Ammon's horn (tissue), 1 donor: ENCODE data around the gene FRMD3.

Experiments
- DNase-seq: peaks from one replicate; pipeline ENCODE4 v3.0.0-alpha.2; 2016; ENCODE audit warnings: low spot score

FRMD3 gene

DNA sequence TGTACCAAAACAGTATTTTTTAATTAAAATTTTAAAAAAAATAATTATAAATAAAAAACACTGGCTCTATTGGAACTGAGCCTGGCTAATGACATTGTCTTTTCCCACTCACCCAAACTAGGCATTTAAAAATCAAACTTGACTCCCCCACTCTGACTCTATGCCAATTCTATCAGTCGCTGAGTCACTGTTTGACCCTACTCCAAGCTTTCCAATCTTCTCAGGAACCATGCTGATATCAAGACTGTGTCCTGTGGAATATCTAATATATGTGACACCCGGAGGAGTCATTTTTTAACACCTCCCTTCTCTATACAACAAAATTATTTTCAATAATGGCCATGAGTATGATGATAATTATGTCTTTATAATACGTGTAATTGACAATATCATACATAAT is 303.7 kb downstream of the FRMD3 start:
- no peak for DNase-seq

DNA sequence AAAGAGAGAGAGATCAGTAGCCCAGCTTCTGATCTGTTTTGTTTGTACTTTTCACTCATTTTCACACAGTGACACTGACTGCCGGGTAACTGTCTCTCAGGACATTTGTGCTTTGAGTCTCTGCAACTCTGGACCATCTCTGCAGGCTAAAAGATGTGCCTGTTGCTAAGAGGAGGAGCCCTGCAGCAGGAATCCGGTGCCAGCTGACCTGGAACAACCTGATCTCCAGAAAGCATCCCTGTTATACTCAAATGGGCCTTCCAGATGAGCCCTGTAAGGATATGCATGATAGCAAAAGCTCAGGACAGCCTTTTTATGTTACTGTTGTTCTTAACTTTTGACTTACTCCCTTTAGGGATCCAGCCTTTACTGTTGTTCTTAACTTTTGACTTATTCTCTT is 304.6 kb downstream of the FRMD3 start:
- no peak for DNase-seq

DNA sequence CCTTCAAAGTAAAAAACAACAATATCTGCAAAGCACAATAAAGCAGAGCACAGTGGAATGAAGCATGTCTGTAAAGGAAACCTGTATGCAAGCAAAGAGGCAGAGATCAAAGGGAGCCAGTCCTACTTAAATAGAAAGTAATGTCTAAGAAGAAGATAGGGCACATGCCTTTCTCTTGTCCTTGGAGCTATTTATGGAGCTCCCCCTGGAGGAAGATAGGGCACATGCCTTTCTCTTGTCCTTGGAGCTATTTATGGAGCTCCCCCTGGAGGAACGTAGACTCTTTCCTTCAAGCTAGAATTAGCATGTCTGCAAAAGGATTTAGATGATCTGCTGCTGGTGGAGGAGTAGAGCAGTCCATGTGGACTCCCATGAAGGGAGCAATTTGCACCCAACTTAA is 307.2 kb downstream of the FRMD3 start:
- DNase-seq = no peak

DNA sequence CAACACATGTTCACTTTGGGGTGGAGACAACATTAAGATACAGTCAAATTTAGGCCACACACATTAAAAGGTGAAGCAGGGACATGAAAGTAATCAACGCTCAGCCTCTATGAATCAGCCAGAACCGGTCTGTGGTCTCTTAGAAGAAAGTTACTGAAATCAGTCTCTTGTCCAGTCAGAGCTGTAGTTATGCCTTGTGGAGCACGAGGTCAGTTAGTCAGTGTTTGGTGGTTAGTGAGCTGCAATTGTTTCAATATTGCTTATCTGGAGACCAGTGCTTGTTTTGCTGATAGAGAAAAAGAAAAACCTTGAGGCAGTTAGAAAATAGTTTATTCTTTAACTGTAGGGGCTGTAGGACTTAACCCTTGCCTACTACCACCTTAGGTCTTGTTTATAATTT is 317.5 kb downstream of the FRMD3 start:
- no peak for DNase-seq

DNA sequence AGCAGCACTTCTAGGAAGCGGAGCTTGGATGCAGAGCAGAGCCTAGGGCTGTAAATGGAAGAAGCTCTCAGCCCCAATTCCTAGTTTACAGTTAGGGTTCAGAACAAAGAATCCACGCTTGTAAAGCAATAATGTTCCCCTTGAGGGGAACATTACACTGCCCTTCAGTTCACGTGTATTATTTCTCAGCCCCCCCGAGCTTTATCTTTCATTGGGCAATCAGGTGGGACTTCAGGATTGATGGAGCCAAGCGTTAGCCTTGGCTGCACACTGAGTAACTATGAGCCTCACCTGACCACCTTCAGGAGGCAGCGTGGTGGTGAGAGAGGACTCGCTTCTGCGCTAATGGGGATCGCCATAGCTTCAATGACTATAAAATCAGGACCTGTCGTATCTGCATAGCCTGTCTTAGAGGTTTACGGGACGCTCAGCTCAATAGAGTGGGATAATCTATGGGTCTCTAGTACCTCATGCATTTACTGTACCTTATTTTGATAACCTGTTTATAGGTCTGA is 318.2 kb downstream of the FRMD3 start:
- no peak for DNase-seq

DNA sequence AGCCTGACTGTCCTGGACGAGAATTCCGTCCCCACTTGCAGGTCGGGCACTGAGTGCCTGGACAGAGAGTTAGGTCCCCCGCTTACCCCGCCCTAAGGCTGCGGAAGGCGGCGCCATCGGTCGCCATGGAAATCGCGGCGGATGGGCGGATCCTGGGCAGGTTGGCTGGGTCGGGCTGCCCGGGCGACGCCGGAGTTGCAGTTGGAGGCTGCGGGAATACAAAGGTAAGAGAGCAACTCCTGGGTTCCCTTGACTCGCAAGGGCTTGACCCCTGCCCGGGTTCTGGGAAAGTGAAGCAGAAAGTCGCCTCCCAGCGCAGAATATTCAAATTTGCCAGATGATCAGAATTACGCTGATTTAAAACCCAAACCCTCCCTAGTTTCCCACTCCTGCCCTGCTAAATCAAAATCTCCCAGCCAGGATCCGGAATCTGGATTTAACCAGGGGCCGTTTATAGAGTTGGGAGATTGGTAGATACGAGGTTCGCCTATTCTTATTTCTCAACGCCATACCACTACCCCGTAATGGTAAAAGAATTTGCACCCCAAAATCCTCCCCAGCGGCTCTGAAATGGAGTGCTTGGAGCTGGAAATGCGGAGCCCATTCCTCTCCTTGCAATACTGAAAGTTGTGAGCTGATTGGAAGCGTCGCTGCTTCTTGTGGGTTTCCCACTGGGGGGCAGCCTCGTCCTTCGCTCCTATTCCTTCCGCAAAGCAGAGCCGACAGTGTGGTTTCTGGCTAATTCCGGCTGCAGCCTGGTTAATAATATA is 318.9 kb downstream of the FRMD3 start:
- DNase-seq = peak; percentile 91

DNA sequence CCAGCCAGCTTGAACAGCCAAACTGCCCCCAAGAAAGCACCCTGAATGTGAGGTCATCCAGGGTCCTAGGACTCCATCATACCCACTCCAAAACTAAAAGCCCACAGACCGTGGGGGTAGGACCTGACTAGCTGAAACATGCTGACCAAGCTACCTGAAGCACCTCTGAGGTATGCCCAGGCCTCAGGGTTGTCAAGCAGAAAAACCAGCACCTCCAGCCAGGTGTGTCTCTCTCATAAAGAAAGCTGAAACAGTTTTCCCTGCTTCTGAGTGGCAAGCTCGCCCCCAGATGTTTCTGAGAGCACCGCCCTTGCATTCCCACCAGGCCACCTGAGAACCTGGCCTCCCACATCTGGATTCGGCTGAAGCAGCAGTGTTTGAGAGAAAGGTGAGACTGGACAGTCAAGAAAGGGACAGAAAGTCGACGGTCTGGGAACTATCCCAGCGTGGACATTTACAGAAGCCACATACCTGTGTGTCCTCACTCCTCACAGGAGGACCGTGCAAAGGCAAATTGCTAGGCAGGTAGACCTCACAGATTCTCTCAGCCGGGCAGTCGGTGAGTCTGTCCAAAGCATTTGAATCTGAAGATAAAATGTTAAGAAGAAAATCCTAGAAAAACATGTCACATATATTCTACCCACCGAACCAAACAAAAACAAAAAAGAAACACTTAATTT is 319.6 kb downstream of the FRMD3 start:
- DNase-seq = no peak

DNA sequence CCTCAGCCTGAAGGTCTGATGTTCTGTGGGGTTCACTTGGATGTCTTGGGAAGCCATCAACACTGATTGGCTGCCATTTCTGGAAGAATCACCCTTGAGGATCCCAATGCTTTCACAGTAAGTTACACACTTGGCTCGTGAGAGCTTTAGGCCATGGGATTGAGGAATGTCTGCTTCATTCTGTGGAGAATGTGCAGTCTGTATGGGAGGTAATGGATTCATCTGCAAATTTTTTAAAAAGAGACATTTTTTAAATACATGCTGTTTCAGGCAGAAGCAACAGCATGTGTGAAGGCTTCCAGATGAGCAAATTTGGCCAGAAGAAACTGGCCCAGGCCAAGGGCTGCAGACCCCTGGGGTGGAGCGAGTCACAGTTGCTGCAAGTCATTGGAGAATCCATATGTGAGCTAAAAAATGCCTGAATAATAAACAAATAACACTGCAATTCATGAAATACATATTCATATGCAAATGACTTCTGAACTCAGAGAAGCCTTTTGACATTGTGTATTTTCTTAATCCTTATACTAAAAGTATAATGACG is 328.9 kb downstream of the FRMD3 start:
- no peak for DNase-seq

DNA sequence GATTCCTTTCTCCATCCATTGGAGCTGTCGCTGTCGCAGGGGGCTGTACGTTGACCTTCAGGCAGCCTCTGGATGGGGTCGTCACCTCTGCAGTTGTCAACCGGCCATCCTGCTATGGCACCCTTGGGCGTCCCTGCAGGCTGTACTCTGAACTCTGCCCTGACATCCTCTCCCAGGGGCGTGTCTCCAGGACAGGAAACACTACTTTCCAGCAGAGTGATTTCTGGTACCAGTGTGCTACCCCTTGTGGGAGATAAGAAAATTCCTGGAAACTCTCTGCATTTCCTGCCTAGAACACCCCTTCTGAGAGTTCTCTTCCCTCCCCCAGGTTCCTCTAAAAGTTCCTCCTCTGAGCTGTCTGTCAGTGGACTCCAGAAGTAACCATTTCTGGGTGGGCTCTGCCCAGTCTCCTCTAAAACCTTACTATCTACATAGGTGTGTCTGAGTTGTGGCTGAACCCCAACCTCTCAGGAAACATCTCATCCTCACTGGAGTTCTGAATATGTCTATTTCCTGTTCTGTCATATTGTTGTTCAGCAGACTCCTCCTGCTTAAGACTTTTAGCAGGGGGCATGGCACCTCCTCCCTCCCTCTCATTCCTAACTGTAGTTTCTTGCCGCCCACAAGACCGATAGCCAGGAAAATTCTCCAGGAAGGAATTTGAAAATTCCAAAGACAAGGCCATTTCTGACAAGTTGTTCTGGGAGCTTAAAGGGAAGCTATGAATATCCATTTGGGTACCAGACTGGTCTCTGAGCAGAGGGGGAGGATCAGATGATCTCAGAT is 329.9 kb downstream of the FRMD3 start:
- no peak for DNase-seq

DNA sequence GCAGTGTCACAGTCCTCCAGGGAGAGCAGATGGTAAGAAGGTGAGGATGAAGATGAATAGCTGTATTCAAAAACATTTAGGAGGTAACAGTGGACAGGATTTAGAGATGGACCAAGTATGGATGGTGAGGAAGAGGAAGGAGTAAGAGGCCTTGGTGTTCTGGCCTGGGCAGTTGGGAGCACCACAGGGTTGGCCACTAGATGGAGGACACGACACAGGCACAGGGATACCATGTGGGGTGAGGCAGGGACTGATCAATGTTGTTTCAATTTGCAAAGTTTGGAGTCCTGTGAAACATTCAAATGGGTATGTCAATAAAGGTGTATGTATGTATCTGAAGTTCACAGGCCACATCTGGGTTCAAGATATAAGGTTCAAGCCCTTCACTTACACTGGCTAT is 334.2 kb downstream of the FRMD3 start:
- DNase-seq = no peak

DNA sequence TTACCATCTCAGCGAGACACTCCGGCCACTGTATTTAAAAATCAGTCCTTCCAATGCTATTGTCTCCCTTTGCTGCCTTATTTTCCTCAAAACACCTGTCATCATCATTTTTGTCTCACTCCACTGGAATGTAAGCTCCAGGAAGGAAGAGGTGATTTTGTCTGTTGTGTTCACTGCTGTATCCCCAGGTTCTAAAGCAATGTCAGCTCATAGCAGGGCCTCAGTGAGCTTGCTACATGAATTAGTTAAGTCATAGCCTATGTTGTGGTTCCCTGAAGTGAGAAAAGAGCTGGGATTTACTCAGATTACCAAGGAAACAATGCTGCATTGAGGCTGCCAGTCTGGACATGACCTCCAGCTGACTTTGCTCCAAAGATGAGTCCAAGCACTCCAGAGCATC is 337.7 kb downstream of the FRMD3 start:
- DNase-seq = no peak

DNA sequence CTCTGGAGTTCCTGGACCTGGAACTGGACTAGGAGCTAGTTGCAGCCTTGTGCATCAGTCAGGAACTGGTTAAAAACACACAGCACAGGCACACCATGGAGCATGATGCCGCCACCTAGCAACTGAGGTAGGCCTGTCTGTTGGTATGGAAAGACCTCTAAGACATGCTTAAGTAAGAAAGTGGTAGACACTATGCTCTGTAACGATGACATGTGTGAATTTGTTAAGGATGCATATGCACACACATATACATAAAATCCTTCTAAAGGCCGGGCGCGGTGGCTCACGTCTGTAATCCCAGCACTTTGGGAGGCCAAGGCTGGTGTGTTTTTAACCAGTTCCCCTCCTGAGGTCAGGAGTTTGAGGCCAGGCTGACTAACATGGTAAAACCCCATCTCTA is 338.4 kb downstream of the FRMD3 start:
- no peak for DNase-seq

DNA sequence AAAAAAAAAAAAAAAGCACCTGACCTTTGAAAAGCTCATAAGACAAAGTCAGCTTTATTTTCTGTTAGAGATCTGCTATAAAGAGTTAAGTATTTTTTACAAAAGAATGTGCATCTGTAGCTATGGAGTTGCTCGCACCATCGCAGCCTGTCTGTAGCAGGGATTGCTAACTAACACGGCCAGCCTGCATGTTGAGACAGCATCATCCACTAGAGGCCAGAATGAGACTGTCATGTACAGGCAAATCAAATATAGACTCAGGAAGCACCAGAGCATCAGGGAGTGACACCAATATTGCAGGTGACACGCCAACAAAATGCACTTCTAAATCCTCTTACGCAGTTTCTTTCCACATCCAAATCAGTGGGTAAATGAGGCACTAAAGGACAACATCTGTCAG is 339.0 kb downstream of the FRMD3 start:
- peak; percentile 90 for DNase-seq

DNA sequence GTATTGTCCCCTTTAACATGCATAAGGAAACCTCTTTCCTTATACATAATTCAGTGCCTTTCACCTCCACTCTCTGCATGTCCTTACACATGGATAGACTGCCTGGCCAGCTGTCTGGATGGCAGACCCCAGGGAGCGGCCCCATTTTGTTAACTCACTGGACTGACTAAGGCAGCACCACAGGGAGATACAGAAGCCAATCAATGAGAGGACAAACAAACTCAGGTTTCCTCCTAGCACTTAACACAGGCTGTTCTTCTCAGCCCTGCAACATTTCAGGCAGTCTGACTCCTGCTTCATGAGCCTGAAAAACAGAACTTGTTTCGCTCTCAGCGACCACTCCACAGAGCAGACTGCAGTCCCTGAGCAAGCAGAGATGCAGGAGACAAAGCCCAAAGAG is 339.8 kb downstream of the FRMD3 start:
- no peak for DNase-seq

DNA sequence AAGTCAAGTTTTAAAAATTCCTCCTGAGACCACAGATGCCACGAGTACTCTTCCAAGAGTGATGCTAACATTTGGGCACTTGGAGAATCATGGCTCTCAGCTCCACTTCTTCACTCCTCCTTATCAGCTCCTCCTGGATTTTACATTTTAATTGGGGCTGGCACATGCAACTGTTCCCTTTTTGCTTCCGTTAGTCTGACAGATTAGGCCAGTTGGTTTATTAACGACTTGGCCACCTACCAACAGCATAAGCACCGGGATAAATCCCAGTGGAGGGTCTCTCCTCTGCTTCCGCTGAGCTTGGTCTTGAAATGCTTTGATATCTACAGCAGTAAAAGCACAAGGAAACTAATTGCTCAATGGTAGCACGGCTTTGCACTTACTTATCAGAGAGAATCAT is 340.6 kb downstream of the FRMD3 start:
- no peak for DNase-seq

DNA sequence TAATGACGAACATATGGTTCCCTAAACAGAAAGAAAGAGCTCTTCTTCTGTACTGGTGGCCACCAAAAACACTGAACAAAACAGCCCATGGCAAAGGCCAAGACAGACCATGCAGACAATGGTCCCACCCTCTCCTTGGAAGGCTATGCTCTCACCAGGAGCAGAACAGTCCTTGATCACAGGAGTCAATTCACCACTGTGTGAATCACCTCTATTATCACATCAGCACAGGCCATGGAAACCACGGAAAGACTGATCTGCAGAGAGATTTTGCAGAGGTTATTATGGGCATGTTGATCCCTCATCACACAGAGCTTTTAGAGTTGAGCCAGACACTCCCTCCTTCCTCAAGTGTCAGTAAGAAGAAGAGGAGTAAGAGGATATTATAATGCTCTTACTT is 341.3 kb downstream of the FRMD3 start:
- DNase-seq = no peak
